ENCODE measurements around the gene TMCO4. TPM values are rescaled to one million over a fixed set of nuclear protein-coding genes. Genes with fewer than 3 reads are reported as not detected.

Gene TMCO4
- total RNA-seq, 1 donor from 2014 or later, result 1.8 TPM

- peaks cover 1% of the 10 kb centered on the region for H3K4me1 Mint-ChIP-seq (ENCODE audit: low read depth, unreplicated experiment)
- no peak overlapping the region for H3K9ac ChIP-seq (ENCODE audit: low read length)
- FAIRE-seq (no peak), DNase-seq (ENCODE audit: low read depth) (peak; percentile 82)
- no peak overlapping the region for H3K4me3 ChIP-seq (ENCODE audit: insufficient read depth, low read depth, low read length)
- H3K27me3 Mint-ChIP-seq (ENCODE audit: low read depth, unreplicated experiment), result peaks cover 10% of the 10 kb centered on the region
- H3K36me3 ChIP-seq (ENCODE audit: insufficient read depth, low read length), result no peaks in the 10 kb centered on the region
- H3K9me3 Mint-ChIP-seq (ENCODE audit: unreplicated experiment), result no peaks in the 10 kb centered on the region
- H3K4me2 ChIP-seq (ENCODE audit: low read length), result peak overlapping the region; percentile 55
- no peaks in the 10 kb centered on the region for H3K4me1 ChIP-seq (ENCODE audit: insufficient read depth, low read length)
- H3K27ac Mint-ChIP-seq (ENCODE audit: unreplicated experiment), result no peak overlapping the region
- H3K27ac ChIP-seq (ENCODE audit: low read depth, low read length), result no peak overlapping the region
- no peaks in the 10 kb centered on the region for H3K36me3 Mint-ChIP-seq (ENCODE audit: low read depth, unreplicated experiment)
- no peaks in the 10 kb centered on the region for H4K20me1 ChIP-seq (ENCODE audit: insufficient read depth, low read length)
- H3K4me3 Mint-ChIP-seq (ENCODE audit: unreplicated experiment), result no peak overlapping the region
- no peaks in the 10 kb centered on the region for H3K79me2 ChIP-seq (ENCODE audit: insufficient read depth, low read length)
- no peak overlapping the region for H2AFZ ChIP-seq (ENCODE audit: low read depth, low read length)
- TF ChIP-seq CTCF (IDR thresholded peaks at IDR 0.05; ENCODE audit: insufficient read depth, low read depth, low read length) (peak; percentile 92), EZH2 (IDR thresholded peaks at IDR 0.05; ENCODE audit: insufficient read depth, low read length) (no peak)
- H3K27me3 ChIP-seq (ENCODE audit: insufficient read depth, low read length), result no peaks in the 10 kb centered on the region
- no peaks in the 10 kb centered on the region for H3K9me3 ChIP-seq (ENCODE audit: insufficient read depth, low read depth, low read length)
These were observed 84.1 kb downstream of the TMCO4 start for GRCh38 chr1:19715334-19716203.

- H3K27ac Mint-ChIP-seq (ENCODE audit: unreplicated experiment), result no peak overlapping the region
- no peak overlapping the region for H3K4me3 Mint-ChIP-seq (ENCODE audit: unreplicated experiment)
- FAIRE-seq, result no peak
These were observed 86.8 kb downstream of the TMCO4 start for GRCh38 chr1:19712928-19713327.

More at GRCh38 chr1:19712928-19713327, 86.8 kb downstream of the TMCO4 start:
- Histone ChIP-seq H4K20me1 (ENCODE audit: insufficient read depth, low read length) (no peaks in the 10 kb centered on the region), H3K79me2 (ENCODE audit: insufficient read depth, low read length) (no peaks in the 10 kb centered on the region), H3K27ac (ENCODE audit: low read depth, low read length) (no peak overlapping the region), H3K9me3 (ENCODE audit: insufficient read depth, low read depth, low read length) (no peaks in the 10 kb centered on the region), H2AFZ (ENCODE audit: low read depth, low read length) (no peak overlapping the region), H3K27me3 (ENCODE audit: insufficient read depth, low read length) (no peaks in the 10 kb centered on the region), H3K4me3 (ENCODE audit: insufficient read depth, low read depth, low read length) (no peak overlapping the region), H3K4me1 (ENCODE audit: insufficient read depth, low read length) (no peaks in the 10 kb centered on the region), H3K9ac (ENCODE audit: low read length) (no peak overlapping the region), H3K4me2 (ENCODE audit: low read length) (no peak overlapping the region), H3K36me3 (ENCODE audit: insufficient read depth, low read length) (no peaks in the 10 kb centered on the region)
- DNase-seq (ENCODE audit: low read depth), result no peak
- Mint-ChIP-seq H3K27me3 (ENCODE audit: low read depth, unreplicated experiment) (peaks cover 9% of the 10 kb centered on the region), H3K9me3 (ENCODE audit: unreplicated experiment) (no peaks in the 10 kb centered on the region), H3K4me1 (ENCODE audit: low read depth, unreplicated experiment) (peaks cover 1% of the 10 kb centered on the region), H3K36me3 (ENCODE audit: low read depth, unreplicated experiment) (no peaks in the 10 kb centered on the region)
- TF ChIP-seq CTCF (IDR thresholded peaks at IDR 0.05; ENCODE audit: insufficient read depth, low read depth, low read length) (no peak), EZH2 (IDR thresholded peaks at IDR 0.05; ENCODE audit: insufficient read depth, low read length) (no peak)
